ENCODE measurements around the gene C10orf90. TPM values are rescaled to one million over a fixed set of nuclear protein-coding genes. Genes with fewer than 3 reads are reported as not detected.

C10orf90 gene
- total and polyA plus RNA-seq, 2 of the 8 experiments (the other 6 are each of a cell fraction or from before 2014, with no cell fraction given) = 0.21 TPM; not detected in 1

DNA sequence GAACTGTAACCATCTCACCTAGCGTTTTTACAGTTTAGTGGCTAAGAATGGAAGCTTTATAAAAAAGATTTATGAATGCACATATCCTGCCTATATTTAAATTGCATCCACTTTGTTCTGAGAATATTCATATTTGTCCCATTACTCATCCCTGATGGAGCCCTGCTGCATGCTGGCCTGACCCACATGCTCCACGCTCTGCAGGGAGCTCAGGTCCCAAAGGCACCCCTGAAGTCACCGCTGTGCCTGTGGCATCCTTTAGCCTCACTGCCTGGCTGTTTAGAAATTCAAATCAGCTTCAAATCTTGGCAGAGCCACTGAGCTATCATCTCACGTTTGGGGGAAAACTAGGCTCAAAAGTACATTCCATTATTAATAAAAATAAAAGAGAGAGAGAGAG, 24.4 kb downstream of the C10orf90 start (continued):
- TF ChIP-seq ZNF274 (IDR thresholded peaks at IDR 0.05; ENCODE audit: borderline replicate concordance, extremely low read depth, low read length) = no peak
- TF ChIP-seq ATF2 (IDR thresholded peaks at IDR 0.05; ENCODE audit: low read length) = no peak

Measured in H1 (cell line).